Nephron progenitor cell (in vitro differentiated cells): ENCODE results near the gene CACNA1S.

ENCODE experiments used
- DNase-seq: peaks from one replicate; pipeline ENCODE4 v3.0.0; 2021
- H3K27ac Mint-ChIP-seq: 2 replicates; pipeline ENCODE4 v1.8.0; 2021; ENCODE audit warnings: mild to moderate bottlenecking, moderate library complexity, mixed read lengths
- H3K27me3 Mint-ChIP-seq: 2 replicates; pipeline ENCODE4 v1.8.0; 2021; ENCODE audit warnings: mild to moderate bottlenecking, low read depth, mixed read lengths; ENCODE audit not compliant: poor library complexity
- H3K36me3 Mint-ChIP-seq: 2 replicates; pipeline ENCODE4 v1.8.0; 2021; ENCODE audit warnings: low read depth, mixed read lengths
- H3K4me1 Mint-ChIP-seq: 2 replicates; pipeline ENCODE4 v1.8.0; 2021; ENCODE audit warnings: mixed read lengths
- H3K4me3 Mint-ChIP-seq: 2 replicates; pipeline ENCODE4 v1.8.0; 2021; ENCODE audit warnings: mild to moderate bottlenecking, moderate library complexity, mixed read lengths
- H3K9me3 Mint-ChIP-seq: 2 replicates; pipeline ENCODE4 v1.8.0; 2021; ENCODE audit warnings: mild to moderate bottlenecking, moderate library complexity, mixed read lengths
- CTCF ChIP-seq: fragments of 200-600 bp; sonication (generic); IDR thresholded peaks from 2 replicates; pipeline ENCODE4 v1.5.0; 2021; ENCODE audit warnings: antibody characterized with exemption

Gene CACNA1S

GRCh38 chr1:201004154-201004553 lies 108.1 kb downstream of the CACNA1S start:
- Mint-ChIP-seq H3K36me3 (peaks cover 20% of the 10 kb centered on the region), H3K27me3 (peaks cover 8% of the 10 kb centered on the region), H3K27ac (no peak overlapping the region), H3K4me3 (no peak overlapping the region), H3K9me3 (no peaks in the 10 kb centered on the region), H3K4me1 (peaks cover 12% of the 10 kb centered on the region)
- no peak for TF ChIP-seq CTCF
- DNase-seq, result no peak

GRCh38 chr1:201002510-201002909 lies 109.7 kb downstream of the CACNA1S start:
- Mint-ChIP-seq H3K27me3 (peaks cover 8% of the 10 kb centered on the region), H3K4me3 (no peak overlapping the region), H3K27ac (no peak overlapping the region), H3K36me3 (peaks cover 35% of the 10 kb centered on the region), H3K4me1 (peaks cover 15% of the 10 kb centered on the region), H3K9me3 (no peaks in the 10 kb centered on the region)
- TF ChIP-seq CTCF, result no peak
- no peak for DNase-seq

- H3K27ac Mint-ChIP-seq, result no peak overlapping the region
- no peaks in the 10 kb centered on the region for H3K9me3 Mint-ChIP-seq
- peaks cover 40% of the 10 kb centered on the region for H3K36me3 Mint-ChIP-seq
- TF ChIP-seq CTCF, result no peak
- H3K27me3 Mint-ChIP-seq, result peaks cover 8% of the 10 kb centered on the region
- no peak overlapping the region for H3K4me3 Mint-ChIP-seq
- DNase-seq, result no peak
- H3K4me1 Mint-ChIP-seq, result peaks cover 15% of the 10 kb centered on the region
These were observed 110.3 kb downstream of the CACNA1S start for GRCh38 chr1:201001962-201002361.

- Mint-ChIP-seq H3K27ac (no peak overlapping the region), H3K4me3 (no peak overlapping the region), H3K36me3 (peaks cover 50% of the 10 kb centered on the region), H3K4me1 (peaks cover 15% of the 10 kb centered on the region), H3K9me3 (no peaks in the 10 kb centered on the region), H3K27me3 (peaks cover 12% of the 10 kb centered on the region)
- TF ChIP-seq CTCF, result no peak
- DNase-seq, result no peak
These were observed 111.8 kb downstream of the CACNA1S start for GRCh38 chr1:201000391-201000790.

- TF ChIP-seq CTCF, result no peak
- H3K9me3 Mint-ChIP-seq, result no peaks in the 10 kb centered on the region
- H3K27me3 Mint-ChIP-seq, result peaks cover 12% of the 10 kb centered on the region
- peaks cover 54% of the 10 kb centered on the region for H3K36me3 Mint-ChIP-seq
- H3K27ac Mint-ChIP-seq, result no peak overlapping the region
- DNase-seq, result no peak
- H3K4me3 Mint-ChIP-seq, result no peak overlapping the region
- H3K4me1 Mint-ChIP-seq, result peaks cover 15% of the 10 kb centered on the region
These were observed 112.6 kb downstream of the CACNA1S start for GRCh38 chr1:200999667-201000066.

GRCh38 chr1:200998323-200998722 lies 113.9 kb downstream of the CACNA1S start:
- Mint-ChIP-seq H3K4me1 (peaks cover 16% of the 10 kb centered on the region), H3K36me3 (peaks cover 54% of the 10 kb centered on the region), H3K4me3 (no peak overlapping the region), H3K27me3 (peaks cover 12% of the 10 kb centered on the region), H3K9me3 (no peaks in the 10 kb centered on the region), H3K27ac (peak overlapping the region; percentile 17)
- no peak for DNase-seq
- no peak for TF ChIP-seq CTCF
